ENCODE measurements around the gene BACH2.

Gene BACH2

DNA sequence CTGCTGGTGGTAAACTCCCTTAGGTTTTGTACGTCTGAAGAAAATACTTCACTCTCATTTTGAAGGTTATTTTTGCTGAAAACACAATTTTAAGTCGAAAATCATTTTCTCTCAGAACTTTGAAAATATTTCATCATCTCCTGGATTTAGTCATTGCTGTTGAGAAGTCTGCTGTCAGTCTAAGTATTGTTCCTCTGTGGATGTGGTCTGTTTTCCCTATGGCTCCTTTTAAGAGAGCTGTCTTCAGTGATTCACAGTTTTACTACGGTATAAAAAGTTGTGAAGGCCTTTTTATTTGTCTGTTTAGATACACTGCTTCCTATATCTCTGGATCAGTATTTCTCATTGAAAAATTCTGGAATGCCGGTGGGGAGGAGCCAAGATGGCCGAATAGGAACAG, 243.0 kb downstream of the BACH2 start:
- no peak for DNase-seq (ENCODE audit: low read depth)
- TF ChIP-seq, protein P1, sequence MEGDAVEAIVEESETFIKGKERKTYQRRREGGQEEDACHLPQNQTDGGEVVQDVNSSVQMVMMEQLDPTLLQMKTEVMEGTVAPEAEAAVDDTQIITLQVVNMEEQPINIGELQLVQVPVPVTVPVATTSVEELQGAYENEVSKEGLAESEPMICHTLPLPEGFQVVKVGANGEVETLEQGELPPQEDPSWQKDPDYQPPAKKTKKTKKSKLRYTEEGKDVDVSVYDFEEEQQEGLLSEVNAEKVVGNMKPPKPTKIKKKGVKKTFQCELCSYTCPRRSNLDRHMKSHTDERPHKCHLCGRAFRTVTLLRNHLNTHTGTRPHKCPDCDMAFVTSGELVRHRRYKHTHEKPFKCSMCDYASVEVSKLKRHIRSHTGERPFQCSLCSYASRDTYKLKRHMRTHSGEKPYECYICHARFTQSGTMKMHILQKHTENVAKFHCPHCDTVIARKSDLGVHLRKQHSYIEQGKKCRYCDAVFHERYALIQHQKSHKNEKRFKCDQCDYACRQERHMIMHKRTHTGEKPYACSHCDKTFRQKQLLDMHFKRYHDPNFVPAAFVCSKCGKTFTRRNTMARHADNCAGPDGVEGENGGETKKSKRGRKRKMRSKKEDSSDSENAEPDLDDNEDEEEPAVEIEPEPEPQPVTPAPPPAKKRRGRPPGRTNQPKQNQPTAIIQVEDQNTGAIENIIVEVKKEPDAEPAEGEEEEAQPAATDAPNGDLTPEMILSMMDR (IDR thresholded peaks at IDR 0.05; ENCODE audit: control insufficient read depth, insufficient read depth, low read depth, low read length, missing control alignments) = no peak
- no peak overlapping the region for H3K4me3 ChIP-seq (ENCODE audit: control insufficient read depth, low read depth, low read length)

DNA sequence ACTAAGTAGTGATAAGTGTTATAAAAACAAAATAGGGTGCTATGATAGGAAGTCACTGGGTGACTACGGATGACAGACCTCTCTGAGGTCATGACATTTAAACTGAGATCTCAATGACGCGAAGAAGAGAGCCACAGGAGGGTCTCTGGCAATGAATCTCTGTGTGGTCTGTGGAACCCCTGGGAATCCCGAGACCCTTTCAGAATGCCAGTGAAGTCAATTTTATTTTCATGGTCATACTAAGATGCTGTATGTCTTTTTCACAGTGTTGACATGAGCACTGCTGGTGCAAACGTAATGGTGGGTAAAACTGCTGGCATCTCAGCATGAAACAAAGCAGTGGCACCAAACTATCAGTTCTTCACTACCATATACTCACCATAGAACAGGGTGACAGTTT, 247.3 kb downstream of the BACH2 start:
- no peak for DNase-seq (ENCODE audit: low read depth)
- TF ChIP-seq, protein P1 (IDR thresholded peaks at IDR 0.05; ENCODE audit: control insufficient read depth, insufficient read depth, low read depth, low read length, missing control alignments) = no peak
- no peak overlapping the region for H3K4me3 ChIP-seq (ENCODE audit: control insufficient read depth, low read depth, low read length)

DNA sequence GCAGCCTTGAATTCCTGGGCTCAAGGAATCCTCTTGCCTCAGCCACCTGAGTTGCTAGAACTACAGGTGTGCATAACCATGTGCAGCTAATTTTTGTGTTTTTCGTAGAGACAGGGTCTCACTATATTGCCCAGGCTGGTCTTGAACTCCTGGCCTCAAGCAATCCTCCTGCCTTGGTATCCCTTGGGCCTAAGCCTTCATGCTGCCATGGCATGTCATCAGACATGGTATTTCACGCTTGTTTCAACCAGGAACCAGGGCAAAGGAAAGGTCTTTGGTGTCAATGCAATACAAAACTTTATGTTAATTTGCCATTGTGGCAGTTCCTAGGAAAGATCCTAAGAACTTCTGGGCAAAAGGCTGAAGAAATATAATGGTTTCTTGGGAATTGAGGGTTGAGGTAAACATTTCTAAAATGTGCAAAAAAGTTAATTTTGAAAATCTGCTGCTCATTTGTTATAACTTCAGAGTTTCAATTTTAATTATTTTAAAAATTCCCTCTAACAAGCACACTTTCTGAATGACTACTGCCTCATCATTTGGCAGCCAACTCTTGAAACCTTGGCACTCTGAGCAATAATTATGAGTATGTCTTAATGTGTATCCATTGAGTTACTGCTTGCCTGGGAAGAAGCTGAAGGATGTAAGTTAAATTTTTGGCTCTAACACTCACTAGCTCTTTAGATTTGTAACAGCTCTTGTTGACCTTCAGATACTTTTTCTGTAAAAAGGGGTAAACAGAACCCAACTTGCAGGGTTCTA, 248.3 kb downstream of the BACH2 start:
- DNase-seq (ENCODE audit: low read depth) = no peak
- TF ChIP-seq, protein P1 (IDR thresholded peaks at IDR 0.05; ENCODE audit: control insufficient read depth, insufficient read depth, low read depth, low read length, missing control alignments) = no peak
- no peak overlapping the region for H3K4me3 ChIP-seq (ENCODE audit: control insufficient read depth, low read depth, low read length)

- TF ChIP-seq, protein P1 (IDR thresholded peaks at IDR 0.05; ENCODE audit: control insufficient read depth, insufficient read depth, low read depth, low read length, missing control alignments) = no peak
- no peak overlapping the region for H3K4me3 ChIP-seq (ENCODE audit: control insufficient read depth, low read depth, low read length)
- DNase-seq (ENCODE audit: low read depth) = no peak
Measured at GRCh38 chr6:90045535-90045934, 251.1 kb downstream of the BACH2 start.

- TF ChIP-seq, protein P1 (IDR thresholded peaks at IDR 0.05; ENCODE audit: control insufficient read depth, insufficient read depth, low read depth, low read length, missing control alignments) = no peak
- no peak overlapping the region for H3K4me3 ChIP-seq (ENCODE audit: control insufficient read depth, low read depth, low read length)
- DNase-seq (ENCODE audit: low read depth) = peak; percentile 35
Measured at GRCh38 chr6:90044833-90045381, 251.7 kb downstream of the BACH2 start.

DNA sequence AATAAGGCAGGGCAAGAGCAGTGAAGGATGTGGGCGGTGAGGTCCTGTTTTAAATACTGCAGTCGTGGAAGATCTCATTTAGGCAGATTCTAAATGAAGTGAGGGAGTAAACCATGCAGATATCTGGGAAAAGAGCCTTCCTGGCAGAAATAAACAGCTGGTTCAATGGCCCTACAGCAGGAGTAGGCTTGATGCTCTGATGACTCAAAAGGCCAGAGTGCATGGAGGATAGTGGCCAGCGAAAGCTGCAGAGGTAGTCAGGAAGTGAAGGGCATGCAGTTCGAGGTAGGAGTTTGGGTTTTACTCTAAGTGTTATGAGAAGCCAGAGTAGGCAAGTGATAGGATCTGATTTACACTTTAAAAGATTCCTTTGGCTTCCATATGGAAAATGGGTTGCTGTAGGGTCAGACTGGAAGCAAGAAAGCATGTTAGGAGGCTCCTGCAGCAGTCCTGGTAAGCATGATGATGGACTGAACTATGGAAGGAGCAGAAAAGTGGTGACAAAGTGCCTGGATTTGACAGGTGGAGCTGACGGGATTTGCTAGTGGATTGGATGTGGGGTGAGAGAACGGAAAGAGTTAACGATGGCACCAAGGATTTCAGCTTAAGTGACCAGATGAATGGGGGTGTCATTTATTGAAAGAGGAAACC, 252.3 kb downstream of the BACH2 start:
- H3K4me3 ChIP-seq (ENCODE audit: control insufficient read depth, low read depth, low read length) = no peak overlapping the region
- TF ChIP-seq, protein P1 (IDR thresholded peaks at IDR 0.05; ENCODE audit: control insufficient read depth, insufficient read depth, low read depth, low read length, missing control alignments) = no peak
- DNase-seq (ENCODE audit: low read depth) = no peak

All from AG09309 (cell line).